HG03469 (cell line): ENCODE results near the gene WDR27.
"Not testable (repeated sequence)": the region's sequence is repeated elsewhere in the genome, so short reads cannot be mapped to it uniquely, and the experiment has no call there.

ENCODE experiments used
- ATAC-seq: cut with Tn5 transposase; IDR thresholded peaks from one replicate; pipeline ENCODE4 v1.9.1; 2021; ENCODE audit warnings: mild to moderate bottlenecking, moderate library complexity, moderate number of reproducible peaks; ENCODE audit not compliant: unreplicated experiment

Gene WDR27

GRCh38 chr6:169664227-169664626 lies 37.6 kb downstream of the WDR27 start:
- no peak for ATAC-seq

- ATAC-seq, result no peak
Measured at GRCh38 chr6:169663468-169663867, 38.4 kb downstream of the WDR27 start.

GRCh38 chr6:169661391-169661756 lies 40.5 kb downstream of the WDR27 start:
- ATAC-seq, result no peak

GRCh38 chr6:169660751-169661390 lies 41.0 kb downstream of the WDR27 start:
- ATAC-seq, result no peak

- ATAC-seq, result no peak
Measured at GRCh38 chr6:169659820-169660610, 41.8 kb downstream of the WDR27 start.

- no peak for ATAC-seq
Measured at GRCh38 chr6:169657284-169657610, 44.6 kb downstream of the WDR27 start.

- no peak for ATAC-seq
Measured at GRCh38 chr6:169656546-169657283, 45.1 kb downstream of the WDR27 start.

- ATAC-seq, result peak; percentile 80
Measured at GRCh38 chr6:169654598-169655391, 47.0 kb downstream of the WDR27 start.

- ATAC-seq, result no peak
Measured at GRCh38 chr6:169653691-169654090, 48.1 kb downstream of the WDR27 start.

- no peak for ATAC-seq
Measured at GRCh38 chr6:169652896-169653295, 48.9 kb downstream of the WDR27 start.

- ATAC-seq, result no peak
Measured at GRCh38 chr6:169651498-169651897, 50.3 kb downstream of the WDR27 start.

- no peak for ATAC-seq
Measured at GRCh38 chr6:169650959-169651292, 50.9 kb downstream of the WDR27 start.

GRCh38 chr6:169650241-169650958 lies 51.4 kb downstream of the WDR27 start:
- ATAC-seq, result no peak

GRCh38 chr6:169648617-169649016 lies 53.2 kb downstream of the WDR27 start:
- ATAC-seq, result no peak

- no peak for ATAC-seq
Measured at GRCh38 chr6:169648092-169648491, 53.7 kb downstream of the WDR27 start.

- ATAC-seq, result no peak
Measured at GRCh38 chr6:169647637-169648036, 54.2 kb downstream of the WDR27 start.

- ATAC-seq, result no peak
Measured at GRCh38 chr6:169646906-169647567, 54.8 kb downstream of the WDR27 start.

- not testable (repeated sequence) for ATAC-seq
Measured at GRCh38 chr6:169645459-169645858, 56.4 kb downstream of the WDR27 start.

GRCh38 chr6:169643521-169643920 lies 58.3 kb downstream of the WDR27 start:
- ATAC-seq, result no peak

GRCh38 chr6:169642455-169642854 lies 59.4 kb downstream of the WDR27 start:
- no peak for ATAC-seq
